NCI-H82 treated with DMSO at 0.1 percent for 48 hours (cell line): ENCODE data around the gene NDUFA6.
"Not testable (repeated sequence)": the region's sequence is repeated elsewhere in the genome, so short reads cannot be mapped to it uniquely, and the experiment has no call there.

ENCODE experiments used
- DNase-seq: peaks from one replicate; lab custom pipeline; 2025; ENCODE audit not compliant: unreplicated experiment; lab: John Stamatoyannopoulos, UW

NDUFA6 gene

GRCh38 chr22:42072606-42073330 is 17.8 kb downstream of the NDUFA6 start:
- no peak for DNase-seq

- DNase-seq = not testable (repeated sequence)
Measured at GRCh38 chr22:42071508-42071907, 19.1 kb downstream of the NDUFA6 start.

- peak; percentile 77 for DNase-seq
Measured at GRCh38 chr22:42070517-42071422, 19.8 kb downstream of the NDUFA6 start, which contains the start of gene NAGA. TSS of gene NAGA (minus strand) at chr22:42070812. CDS start at chr22:42070297, 515 bp downstream.

GRCh38 chr22:42069801-42070516 is 20.6 kb downstream of the NDUFA6 start:
- no peak for DNase-seq

GRCh38 chr22:42068291-42068690 is 22.3 kb downstream of the NDUFA6 start:
- no peak for DNase-seq

- DNase-seq = no peak
Measured at GRCh38 chr22:42067671-42068251, 22.8 kb downstream of the NDUFA6 start.

- no peak for DNase-seq
Measured at GRCh38 chr22:42066937-42067336, 23.6 kb downstream of the NDUFA6 start.

GRCh38 chr22:42066126-42066761 is 24.3 kb downstream of the NDUFA6 start:
- DNase-seq = no peak

- DNase-seq = no peak
Measured at GRCh38 chr22:42065438-42066125, 25.0 kb downstream of the NDUFA6 start.

- DNase-seq = no peak
Measured at GRCh38 chr22:42064629-42065028, 25.9 kb downstream of the NDUFA6 start.

GRCh38 chr22:42062506-42063170 is 27.9 kb downstream of the NDUFA6 start:
- DNase-seq = no peak

- no peak for DNase-seq
Measured at GRCh38 chr22:42061041-42061440, 29.5 kb downstream of the NDUFA6 start.

- DNase-seq = no peak
Measured at GRCh38 chr22:42060489-42060888, 30.1 kb downstream of the NDUFA6 start.

GRCh38 chr22:42056757-42057511 is 33.6 kb downstream of the NDUFA6 start:
- no peak for DNase-seq

- no peak for DNase-seq
Measured at GRCh38 chr22:42052765-42053164, 37.8 kb downstream of the NDUFA6 start.

GRCh38 chr22:42050641-42051180 is 39.9 kb downstream of the NDUFA6 start:
- no peak for DNase-seq

- DNase-seq = no peak
Measured at GRCh38 chr22:42041784-42042183, 48.8 kb downstream of the NDUFA6 start.

GRCh38 chr22:42039271-42039670 is 51.3 kb downstream of the NDUFA6 start:
- no peak for DNase-seq
